GM12864 (cell line): ENCODE data around the gene GP1BB.

Source experiments
- DNase-seq: peaks from one replicate; pipeline ENCODE4 v3.0.0-alpha.2; 2011; ENCODE audit warnings: low read depth
- H3K4me3 ChIP-seq: 2 replicates; pipeline ENCODE4 v1.5.1; 2011; ENCODE audit warnings: mild to moderate bottlenecking, low read depth, low read length, control low read depth
- TF ChIP-seq, protein P1 (sequence below): IDR thresholded peaks from 2 replicates; pipeline ENCODE4 v1.5.1; 2011; ENCODE audit warnings: low read depth, mild to moderate bottlenecking, moderate library complexity, low read length, control low read depth, inconsistent platforms; ENCODE audit errors: missing control alignments

The GP1BB gene

DNA sequence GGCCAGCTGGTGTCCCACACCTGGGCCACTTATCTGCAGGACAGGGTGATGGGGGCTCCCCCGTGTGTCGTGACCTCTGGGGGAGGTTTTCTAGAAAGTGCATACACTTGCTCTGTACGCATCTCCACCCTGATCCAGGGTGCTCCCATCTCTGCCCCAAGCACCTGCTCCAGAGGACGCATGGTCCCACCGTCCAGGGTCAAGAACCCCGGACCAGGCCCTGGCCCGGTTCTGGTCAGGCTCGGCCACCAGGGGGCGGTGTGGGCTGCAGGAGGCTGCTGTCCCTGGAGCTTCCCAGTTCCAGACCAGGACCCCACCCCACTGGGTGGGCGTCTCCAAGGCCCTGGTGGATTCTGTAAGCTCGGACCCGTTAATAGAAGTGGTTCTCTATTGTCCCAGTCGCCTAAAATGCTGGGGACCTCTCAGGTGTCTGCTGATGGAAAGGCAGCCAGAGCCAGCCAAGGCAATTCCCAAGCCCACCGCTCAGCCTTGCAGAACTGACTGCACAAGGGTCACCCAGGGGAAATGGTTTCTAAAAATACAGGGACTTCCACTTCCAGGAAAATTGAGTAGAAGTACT lies 43.7 kb upstream of the GP1BB start:
- no peak for DNase-seq
- no peak overlapping the region for H3K4me3 ChIP-seq
- TF ChIP-seq, protein P1, sequence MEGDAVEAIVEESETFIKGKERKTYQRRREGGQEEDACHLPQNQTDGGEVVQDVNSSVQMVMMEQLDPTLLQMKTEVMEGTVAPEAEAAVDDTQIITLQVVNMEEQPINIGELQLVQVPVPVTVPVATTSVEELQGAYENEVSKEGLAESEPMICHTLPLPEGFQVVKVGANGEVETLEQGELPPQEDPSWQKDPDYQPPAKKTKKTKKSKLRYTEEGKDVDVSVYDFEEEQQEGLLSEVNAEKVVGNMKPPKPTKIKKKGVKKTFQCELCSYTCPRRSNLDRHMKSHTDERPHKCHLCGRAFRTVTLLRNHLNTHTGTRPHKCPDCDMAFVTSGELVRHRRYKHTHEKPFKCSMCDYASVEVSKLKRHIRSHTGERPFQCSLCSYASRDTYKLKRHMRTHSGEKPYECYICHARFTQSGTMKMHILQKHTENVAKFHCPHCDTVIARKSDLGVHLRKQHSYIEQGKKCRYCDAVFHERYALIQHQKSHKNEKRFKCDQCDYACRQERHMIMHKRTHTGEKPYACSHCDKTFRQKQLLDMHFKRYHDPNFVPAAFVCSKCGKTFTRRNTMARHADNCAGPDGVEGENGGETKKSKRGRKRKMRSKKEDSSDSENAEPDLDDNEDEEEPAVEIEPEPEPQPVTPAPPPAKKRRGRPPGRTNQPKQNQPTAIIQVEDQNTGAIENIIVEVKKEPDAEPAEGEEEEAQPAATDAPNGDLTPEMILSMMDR: peak; percentile 83

DNA sequence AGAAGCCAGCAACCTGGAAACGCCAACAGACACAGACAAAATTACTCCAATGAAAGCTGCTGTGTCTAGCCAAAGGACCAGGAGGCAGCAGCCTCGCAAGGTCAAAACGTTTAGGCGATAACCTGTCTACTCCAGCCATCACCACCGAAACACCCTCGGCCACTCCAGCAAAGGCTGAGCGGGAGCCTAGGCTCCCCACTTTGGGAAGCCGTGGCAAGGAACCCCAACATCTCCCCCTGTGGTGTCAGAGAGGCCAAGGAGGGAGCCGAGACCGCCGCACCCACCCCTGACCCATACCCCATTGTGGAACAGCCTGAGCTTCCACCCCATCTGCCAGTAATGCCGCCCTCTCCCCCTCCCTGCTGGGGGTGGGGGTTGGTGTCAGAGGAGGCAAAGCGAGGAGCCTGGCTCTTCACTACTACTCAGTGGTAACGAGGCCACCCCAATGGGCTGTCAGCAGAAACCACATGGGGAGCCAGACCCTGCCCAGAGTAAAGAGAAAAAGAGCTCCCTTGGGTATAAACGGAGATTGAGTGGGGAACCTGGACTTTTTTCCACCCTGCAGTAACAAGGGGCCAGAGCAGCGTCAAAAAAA lies 43.0 kb upstream of the GP1BB start:
- TF ChIP-seq, protein P1: no peak
- no peak overlapping the region for H3K4me3 ChIP-seq
- no peak for DNase-seq

DNA sequence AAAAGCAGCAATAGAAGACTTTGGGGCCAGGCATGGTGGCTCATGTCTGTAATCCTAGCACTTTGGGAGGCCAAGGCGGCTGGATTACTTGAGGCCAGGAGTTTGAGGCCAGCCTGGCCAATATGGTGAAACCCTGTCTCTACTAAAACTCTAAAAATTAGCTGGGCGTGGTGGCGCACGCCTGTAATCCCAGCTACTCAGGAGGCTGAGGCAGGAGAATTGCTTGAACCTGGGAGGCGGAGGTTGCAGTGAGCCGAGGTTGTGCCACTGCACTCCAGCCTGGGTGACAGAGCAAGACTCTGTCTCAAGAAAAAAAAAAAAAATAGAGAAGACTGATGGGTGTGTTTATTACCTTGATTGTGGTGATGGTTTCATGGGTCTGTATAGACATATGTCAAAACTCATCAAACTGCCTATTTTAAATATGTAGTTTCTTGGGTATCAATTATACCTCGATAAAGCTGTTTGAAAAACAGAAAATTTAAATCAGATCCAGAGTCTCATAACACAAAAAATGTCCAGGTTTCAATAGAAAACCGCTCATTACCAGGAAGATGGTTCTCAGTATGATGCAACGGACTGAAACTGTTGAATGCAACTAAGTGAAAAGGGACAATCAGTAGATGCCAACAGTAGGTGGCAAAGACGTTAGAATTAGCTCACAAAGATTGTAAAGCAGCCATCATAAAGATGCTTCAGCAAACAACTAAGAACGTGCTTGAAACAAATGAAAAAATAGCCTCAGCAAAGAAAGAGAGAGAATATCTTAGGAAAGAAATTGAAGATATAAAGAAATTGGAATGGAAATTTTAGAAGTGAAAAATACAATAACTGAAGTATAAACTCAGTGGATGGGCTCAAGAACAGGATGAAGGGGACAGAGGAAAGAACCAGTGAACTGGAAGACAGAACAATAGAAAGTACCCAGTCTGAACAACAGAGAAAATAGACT lies 42.2 kb upstream of the GP1BB start:
- no peak for DNase-seq
- TF ChIP-seq, protein P1: no peak

DNA sequence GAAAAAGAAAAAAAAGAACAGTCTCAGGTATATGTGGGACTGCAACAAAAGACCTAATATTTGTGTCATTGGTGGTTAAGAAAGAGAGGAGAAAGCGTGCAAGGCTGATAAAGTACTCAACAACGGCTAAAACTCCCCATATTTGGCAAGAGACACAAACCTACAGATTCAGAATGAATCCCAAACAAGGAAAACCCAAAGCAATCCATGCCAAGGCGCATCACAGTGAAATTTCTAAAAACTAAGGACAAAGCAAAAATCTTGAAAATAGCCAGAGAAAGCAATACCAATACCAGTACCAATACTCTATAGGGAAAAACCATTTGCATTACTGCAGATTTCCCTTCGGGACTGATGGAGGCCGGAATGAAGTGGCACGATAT lies 41.5 kb upstream of the GP1BB start:
- TF ChIP-seq, protein P1: no peak
- no peak for DNase-seq
- no peak overlapping the region for H3K4me3 ChIP-seq

More for the DNA sequence above, 42.2 kb upstream of the GP1BB start:
- no peak overlapping the region for H3K4me3 ChIP-seq

DNA sequence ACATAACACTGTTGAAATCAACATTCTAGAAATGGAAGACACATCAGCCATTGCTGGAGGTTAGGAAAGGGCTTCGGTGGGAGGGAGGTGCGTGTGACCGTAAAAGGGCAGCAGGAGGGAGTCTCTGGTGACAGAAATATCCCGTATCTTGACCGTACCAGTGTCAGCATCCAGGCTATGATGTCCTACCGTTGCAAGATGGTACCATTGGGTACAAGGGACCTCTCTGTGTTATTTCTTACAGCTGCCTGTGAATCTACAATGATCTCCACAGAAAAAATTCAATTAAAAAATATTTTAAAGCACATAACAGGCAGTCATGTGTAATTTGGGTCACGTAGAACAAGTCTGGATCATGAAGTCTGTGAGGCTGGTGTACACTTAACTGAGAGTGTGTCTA lies 36.4 kb upstream of the GP1BB start:
- H3K4me3 ChIP-seq: no peak overlapping the region
- TF ChIP-seq, protein P1: no peak
- DNase-seq: no peak

DNA sequence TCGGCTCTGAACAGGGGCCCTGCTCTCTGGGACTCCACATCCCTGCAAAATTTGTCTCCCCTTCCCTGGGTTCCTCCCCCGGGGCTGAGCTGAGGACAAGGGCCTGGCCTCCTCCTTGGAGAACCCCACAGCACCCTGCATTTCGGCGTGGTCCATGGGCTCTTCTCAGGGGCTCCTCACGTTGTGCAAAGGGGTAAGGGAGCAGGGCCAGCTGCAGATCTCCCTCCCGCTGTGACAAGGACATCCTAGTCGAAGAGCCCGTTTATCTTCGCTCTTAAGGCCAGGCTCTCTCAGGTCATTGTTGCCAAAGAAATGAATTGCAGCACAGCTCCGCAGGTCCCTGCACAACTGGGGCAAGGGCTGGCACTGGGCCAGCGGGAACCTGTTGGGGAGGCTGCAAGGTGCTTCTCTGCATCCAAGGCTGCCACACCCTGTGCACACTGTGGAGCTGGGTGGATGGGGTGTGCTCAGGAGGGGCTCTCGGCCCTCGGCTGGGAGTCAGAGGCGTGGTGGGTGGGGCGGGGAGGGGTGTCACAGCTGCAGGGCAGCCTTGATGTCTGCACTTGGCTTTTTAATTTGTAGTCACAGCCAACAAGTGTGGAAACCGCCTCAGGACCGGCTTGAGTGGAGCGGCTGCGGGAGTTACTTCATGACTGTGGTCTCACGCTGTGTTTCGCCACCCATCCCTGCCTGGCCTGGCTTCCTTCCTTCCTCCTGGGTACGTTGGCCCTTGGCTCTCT lies 35.6 kb upstream of the GP1BB start:
- TF ChIP-seq, protein P1: no peak
- DNase-seq: no peak
- H3K4me3 ChIP-seq: no peak overlapping the region
